ENCODE data around the gene ADARB1.

- TF ChIP-seq CTCF (IDR thresholded peaks at IDR 0.05; ENCODE audit: borderline replicate concordance, extremely low read depth, low read length, poor library complexity, severe bottlenecking) (no peak), EZH2 (IDR thresholded peaks at IDR 0.05; ENCODE audit: borderline replicate concordance, low read depth, low read length, severe bottlenecking) (no peak)
Observed at GRCh38 chr21:45167796-45168222, 93.4 kb downstream of the ADARB1 start.
